Activated CD8-positive, alpha-beta memory T cell treated with anti-CD3 and anti-CD28 coated beads for 1 hour (primary cell): ENCODE data around the gene YWHAE.
"Not testable (repeated sequence)": the region's sequence is repeated elsewhere in the genome, so short reads cannot be mapped to it uniquely, and the experiment has no call there.

Source experiments
- DNase-seq, 2 donors: peaks; one replicate each; pipeline ENCODE4 v3.0.0-alpha.2; 2020; ENCODE audit warnings: low read depth in 1 of 2; ENCODE audit errors: extremely low read depth in 1 of 2

YWHAE gene

DNA sequence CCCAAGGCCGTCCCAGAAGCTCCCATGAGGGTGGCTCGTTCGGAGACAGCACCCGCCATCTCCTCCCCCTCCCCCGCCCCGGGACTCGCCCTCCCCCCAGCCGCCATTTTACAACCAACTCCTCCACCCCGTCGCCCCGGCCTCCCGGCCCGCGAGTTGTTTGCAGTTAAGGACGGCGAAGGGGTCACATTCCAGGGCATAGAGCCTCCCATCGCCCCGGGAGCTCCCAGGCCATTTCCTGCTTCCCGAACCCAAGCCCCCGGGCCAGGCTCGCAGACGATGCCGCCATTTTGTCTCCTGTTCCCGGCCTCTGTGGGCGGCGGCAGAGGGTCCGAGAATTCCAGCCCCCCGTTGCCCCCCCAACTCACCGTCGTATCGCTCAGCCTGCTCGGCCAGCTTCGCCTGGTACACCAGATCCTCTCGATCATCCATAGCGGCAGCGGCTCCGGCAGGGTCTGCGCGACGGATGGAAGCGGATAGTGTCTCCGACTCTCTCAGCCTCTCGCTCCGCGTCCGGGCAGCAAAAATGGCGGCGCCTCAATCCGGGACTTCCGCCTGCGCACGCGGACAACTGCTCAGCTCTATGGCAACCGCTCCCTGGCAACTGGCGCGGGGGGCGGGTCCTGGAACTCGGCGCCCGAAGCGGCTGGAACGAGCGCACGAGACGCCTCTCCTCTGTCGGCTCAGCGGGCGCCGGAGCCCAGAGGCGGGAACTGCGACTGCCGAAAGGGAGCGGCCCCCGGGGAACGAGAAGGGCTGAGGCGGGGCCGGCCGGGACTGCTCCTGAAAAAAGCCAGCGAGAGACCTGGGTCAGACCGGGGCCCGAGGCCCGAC is at the start of gene YWHAE:
Gene YWHAE (minus strand): TSS at position 544 of the 834 bp plus-strand sequence. CDS start 112 bp downstream, at position 432.
- peak; percentile 83 to 97 for DNase-seq

DNA sequence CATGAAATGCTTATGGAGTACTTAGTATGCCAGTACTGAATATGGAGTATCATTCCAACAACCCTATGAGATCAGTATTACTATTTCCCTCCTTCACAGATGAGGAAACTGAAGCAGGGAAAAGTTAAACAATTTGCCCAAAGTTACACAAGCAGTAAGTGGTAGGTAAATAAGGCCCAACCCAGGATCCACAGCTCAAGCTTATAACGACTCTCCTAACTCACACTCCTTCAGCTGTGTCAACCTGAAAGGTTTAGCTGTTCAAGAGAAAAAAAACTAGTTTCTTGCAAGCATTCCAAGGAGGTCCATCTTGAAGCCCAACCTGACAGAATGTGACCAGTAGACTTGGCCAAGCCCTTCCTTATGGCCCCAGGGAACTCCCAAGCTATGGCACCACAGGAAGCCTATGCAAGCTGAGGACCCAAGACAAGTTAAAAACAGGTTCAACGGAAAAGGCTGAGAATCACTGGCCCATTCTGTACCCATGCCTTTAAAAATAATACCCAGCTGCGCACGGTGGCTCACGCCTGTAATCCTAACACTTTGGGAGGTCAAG is 49.5 kb upstream of the YWHAE start:
- DNase-seq = no peak

DNA sequence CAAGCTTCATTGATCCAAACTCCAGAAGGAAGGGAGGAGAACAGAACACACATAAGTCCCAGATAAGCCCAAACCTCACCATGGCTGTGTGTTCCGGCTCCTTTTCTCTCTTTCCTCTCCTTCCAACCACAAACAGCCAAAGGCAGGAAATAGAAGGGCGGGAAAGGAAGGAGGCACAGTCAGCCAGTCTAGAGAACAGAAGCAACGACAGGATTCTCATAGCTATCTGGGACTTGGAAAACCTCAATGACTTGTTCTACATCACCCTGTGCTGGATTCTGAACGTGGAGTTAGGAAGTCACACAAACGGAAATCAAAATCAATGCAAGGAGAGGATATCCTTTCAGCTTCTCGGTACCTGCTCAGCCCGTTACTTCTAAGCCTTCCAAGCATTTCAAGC is 47.0 kb upstream of the YWHAE start:
- DNase-seq = no peak

DNA sequence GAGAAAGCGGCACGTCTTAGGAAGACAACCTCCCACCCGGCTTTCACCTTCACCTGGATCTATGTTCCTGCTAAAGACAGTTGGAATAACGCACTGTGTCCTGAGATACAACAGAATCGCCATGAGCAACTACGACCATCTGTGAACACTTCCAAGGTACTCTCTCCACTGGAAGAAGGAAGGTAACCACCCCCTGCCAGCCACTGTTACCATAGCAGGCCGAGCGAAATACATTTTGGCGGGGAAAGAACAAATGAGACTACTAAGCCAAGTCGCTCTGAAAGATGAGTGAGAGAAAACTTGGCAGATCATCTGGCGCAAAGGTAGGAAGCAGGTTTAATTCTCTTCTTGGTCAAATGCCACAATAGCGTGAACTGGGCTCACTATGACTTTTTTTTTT is 46.2 kb upstream of the YWHAE start:
- no peak for DNase-seq

DNA sequence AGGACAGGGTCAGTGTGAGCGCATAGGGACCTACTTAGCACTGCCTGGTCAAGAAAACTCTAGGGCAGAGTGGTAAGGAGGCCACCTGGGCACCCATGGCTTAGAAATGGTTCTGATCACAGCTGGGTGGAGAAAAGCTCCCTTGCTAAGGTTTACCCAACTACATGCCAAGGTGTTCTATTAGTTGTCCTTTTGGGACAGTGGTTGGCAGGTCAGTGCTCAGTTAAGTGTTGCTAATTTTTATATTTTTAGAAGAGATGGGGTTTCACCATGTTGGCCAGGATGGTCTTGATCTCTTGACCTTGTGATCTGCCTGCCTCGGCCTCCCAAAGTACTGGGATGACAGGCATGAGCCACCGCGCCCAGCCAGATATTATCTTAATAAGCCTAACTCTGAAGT is 45.7 kb upstream of the YWHAE start:
- DNase-seq = not testable (repeated sequence)

DNA sequence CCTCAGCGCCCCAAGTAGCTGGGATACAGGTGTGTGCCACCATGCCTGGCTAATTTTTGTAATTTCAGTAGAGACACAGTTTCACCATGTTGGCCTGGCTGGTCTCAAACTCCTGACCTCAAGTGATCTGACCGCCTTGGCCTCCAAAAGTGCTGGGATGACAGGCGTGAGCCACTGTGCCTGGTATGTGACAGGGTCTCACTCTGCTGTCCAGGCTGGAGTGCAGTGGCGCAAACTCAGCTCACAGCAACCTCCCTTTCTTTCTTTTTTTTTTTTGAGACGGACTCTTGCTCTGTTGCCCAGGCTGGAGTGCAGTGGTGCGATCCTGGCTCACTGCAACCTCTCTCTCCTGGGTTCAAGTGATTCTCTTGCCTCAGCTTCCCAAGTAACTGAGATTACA is 42.7 kb upstream of the YWHAE start:
- not testable (repeated sequence) for DNase-seq

DNA sequence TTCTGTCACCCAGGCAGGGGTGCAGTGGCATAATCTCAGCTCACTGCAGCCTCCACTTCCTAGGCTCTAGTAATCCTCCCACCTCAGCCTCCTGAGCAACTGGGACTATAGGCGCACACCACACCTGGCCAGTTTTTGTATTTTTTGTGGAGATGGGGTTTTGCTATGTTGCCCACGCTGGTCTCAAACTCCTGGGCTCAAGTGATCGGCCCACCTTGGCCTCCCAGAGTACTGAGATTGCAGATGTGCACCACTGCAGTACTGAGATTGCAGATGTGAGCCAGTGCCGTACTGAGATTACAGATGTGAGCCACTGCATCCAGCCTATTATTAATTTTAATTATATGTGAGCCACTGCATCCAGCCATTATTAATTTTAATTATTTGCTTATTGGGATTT is 42.2 kb upstream of the YWHAE start:
- DNase-seq = no peak

DNA sequence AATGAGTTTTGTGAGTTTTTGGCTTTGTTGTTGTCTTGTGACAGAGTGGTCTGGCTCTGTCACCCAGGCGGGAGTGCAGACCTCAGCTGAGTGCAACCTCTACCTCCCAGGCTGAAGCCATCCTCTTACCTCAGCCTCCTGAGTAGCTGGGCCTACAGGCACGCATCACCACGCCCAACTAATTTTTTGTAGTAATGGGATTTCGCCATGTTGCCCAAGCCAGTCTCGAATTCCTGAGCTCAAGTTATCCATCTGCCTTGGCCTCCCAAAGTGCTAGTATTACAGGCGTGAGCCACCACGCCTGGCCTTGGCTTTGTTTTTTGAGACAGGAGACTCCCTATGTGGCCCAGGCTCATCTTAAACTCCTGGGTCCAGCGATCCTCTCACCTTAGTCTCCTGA is 40.9 kb upstream of the YWHAE start:
- DNase-seq = no peak

DNA sequence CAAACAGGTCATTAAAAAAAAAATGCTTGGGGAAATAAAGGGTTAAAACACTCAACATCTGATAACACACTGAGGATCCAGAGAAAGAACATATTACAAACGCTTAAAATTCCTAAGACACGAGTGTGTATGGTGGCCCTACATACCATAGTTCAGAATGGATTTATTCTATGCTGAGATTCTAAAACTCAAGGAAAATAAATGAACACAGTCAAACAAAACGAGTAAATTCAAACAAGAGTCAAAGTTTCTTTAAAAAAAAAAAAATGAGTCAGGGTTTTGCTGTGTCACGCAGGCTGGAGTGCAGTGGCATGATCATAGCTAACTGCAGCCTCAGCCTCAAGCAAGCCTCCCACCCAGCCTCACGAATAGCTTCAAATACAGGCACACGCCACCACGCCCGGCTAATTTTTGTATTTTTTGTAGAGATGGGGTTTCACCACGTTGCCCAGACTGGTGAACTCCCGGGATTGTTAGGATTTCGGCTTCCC is 38.6 kb upstream of the YWHAE start:
- DNase-seq = no peak

DNA sequence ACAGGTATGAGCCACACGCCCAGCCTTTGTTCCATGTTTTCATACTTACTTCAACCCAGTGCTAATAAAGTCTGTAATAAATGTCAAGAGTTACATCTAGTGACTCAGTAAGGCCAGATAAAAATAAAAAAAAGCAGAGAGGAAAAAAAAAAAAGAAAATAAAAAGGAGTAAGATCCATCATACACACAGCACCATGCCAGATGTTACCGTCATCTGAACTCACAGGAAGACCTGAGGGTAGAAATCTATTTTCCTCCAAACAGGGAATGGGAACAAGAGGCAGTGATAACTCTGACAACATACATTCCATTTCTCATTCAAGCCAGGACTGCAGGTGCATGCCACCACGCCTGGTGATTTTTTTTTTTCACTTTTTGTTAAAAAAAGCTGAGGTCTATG is 35.3 kb upstream of the YWHAE start:
- no peak for DNase-seq

DNA sequence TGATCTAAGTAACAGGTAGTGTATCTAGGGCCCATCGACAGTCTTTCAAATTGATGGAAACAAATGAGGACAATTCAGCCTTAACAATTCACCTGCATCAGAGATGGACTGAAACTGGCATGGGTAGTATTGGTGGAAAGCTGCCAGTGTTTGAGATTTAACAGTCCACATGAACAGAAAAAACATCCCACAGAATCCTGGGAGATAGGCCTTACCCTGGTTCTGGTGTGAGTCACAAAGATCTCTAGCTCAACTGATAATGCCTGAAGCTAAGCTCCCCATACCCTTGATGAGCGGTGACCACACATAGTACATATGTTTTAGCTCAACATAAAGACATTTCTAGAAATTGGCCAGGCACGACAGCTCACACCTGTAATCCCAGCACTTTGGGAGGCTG is 34.1 kb upstream of the YWHAE start:
- no peak for DNase-seq

DNA sequence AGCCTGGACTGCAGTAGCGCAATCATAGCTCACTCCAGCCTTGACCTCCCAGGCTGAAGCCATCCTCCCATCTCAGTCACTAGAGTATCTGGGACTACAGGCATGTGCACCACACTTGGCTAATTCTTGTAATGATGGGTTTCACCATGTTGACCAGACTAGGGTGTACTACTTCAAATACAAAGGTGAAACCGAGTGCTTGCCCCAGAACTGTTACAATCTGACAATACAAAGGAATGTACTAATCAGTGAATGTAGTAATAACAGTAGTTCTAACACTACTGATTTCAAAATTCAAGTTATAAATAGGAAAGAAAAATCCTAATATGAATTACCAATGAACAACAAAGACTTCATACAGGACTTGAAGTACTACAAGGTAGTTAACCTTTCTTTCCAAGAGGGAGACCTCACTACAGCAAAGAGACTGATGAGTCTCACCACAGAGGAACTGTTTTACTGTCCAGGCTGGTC is 31.6 kb upstream of the YWHAE start:
- no peak for DNase-seq

DNA sequence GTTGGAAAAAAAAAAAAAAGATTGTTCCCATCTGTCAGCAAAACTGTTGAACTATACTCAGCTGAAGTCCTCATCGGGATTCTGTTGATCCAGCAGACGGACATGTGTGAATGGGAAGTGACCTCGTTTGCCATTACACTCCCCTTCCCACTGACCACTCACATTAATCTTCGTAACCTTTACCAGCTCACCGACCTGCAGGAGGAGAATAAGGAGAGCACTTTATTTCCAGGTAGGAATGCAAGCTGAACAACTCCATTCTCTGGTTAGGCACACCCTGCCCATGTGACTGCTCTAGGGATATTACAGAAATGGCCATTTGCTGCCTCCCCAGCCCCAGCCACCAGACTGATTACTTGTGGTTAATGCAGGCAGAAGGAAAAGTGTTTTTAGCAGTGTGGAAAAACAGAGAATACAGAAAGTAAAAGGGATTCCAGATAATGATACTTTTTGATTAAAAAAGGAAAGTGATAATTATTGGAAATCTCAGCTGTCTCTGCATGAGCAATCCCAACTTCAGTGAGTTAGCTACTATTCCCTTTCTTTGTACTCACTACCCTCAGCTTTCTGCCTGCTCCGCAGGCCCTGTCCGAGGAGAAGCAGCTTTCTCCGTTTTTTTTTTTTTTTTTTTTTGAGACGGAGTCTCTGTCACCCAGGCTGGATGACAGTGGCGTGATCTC is 23.6 kb upstream of the YWHAE start:
- DNase-seq = no peak

DNA sequence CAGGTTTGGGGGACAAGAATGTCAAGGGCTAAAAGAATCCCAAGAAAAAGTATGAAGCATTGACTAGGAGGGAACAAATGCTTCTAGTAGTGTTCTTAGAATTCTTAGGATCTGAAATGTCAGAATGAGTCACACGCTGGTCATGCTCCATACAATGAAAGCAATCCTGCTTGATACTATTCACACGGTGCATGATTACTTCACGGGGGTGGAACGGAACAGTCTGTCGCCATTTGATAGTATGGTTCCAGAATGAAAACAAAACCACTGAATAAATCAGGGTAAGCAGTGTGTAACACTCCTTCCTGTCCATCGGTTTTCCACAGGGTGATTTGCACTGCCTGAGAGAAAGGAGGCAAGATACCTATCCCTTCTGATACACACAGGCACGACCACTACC is 22.9 kb upstream of the YWHAE start:
- DNase-seq = no peak

DNA sequence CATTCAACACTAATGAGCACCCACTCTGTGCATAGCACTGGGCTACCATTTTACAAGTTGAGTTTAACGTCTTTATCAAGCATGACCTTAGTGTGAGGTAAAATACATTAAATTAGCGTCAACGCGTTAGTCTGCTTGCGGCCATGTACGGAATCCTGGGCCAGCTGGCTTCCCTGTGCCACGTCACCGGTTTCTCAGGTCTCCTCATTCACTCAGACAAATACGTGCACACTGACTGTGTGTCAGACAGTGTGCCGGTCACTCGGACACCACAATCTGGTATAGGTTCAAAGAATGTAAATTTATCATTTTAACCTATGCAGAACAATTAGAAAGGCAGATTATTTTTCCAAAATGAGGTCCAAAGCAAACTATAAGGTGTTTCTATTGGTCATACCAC is 21.4 kb upstream of the YWHAE start:
- no peak for DNase-seq

DNA sequence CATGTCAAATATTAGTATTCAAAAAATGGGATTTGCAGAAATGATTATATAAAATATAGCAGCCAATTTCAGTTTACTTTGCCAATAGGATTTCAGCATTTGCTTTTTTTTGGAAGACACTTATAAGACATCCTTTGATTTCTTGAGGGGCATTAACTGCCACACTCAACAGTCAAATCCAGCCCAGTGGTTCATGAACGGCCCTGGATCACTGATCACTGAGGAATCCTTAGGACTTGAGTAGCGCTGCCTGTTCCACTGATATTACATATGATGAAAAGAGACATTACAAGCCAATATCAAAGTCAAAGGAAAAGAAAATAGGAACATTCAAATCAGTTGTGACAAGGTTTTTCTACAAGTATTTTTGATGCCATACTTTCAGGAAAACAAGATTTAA is 21.0 kb upstream of the YWHAE start:
- DNase-seq = no peak

DNA sequence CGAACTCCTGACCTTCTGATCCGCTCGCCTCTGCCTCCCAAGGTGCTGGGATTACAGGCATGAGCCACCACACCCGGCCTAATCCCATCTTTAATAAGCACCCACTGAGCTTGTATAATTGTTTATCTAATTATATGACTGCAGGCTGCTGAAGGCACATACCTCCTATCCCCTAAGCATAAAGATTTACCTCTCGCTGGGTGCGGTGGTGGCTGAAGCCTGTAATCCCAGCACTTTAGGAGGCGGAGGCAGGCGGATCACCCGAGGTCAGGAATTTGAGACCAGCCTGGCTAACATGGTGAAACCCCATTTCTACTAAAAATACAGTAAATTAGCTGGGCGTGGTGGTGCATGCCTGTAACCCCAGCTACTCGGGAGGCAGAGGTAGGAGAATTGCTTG is 20.1 kb upstream of the YWHAE start:
- DNase-seq = no peak

DNA sequence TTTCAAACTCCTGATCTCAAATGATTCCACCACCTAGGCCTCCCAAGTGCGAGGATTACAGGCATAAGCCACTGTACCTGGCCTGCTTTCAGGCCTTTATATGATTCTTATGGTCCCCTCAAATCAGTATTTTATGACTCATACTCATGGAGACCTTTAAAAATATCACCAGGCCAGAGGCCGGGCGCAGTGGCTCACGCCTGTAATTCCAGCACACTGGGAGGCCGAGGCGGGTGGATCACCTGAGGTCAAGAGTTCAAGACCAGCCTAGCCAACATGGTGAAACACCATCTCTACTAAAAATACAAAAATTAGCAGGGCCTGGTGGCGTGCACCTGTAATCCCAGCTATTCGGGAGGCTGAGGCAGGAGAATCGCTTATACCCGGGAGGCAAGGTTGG is 18.5 kb upstream of the YWHAE start:
- DNase-seq = not testable (repeated sequence)

DNA sequence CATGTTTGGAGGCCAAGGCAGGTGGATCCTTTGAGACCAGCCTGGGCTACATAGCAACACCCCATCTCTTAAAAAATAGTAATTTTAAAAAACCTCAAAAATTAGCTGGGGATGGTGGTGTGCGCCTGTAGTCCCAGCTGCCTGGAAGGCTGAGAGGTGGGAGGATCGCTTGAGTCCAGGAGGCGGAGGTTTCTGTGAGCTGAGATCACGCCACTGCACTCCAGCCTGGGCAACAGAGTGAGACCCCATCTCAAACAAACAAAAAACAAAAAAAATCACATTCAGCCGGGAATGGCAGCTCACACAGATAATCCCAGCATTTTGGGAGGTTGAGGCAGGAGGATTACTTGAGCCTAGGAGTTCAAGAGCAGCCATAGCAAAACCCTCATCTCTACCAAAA is 16.4 kb upstream of the YWHAE start:
- DNase-seq = no peak

DNA sequence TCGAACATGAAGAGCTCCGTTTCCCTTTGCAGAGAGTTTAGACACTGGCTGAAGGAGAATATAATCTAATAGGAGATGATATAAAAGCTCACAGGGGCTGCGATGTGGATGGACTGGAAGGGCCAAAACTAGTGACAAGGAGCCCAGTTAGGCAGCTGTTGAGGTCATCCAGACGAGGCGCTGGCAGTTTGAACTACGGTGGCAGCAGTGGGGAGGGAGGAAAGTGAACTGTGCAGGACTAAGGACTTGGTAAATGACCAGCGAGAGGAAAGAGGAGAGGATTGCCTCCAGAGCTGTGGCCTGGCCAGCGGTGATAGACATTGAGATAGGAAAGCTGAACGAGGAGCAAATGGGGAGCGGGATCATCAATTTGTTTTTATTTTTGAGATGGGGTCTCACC is 14.6 kb upstream of the YWHAE start:
- no peak for DNase-seq

DNA sequence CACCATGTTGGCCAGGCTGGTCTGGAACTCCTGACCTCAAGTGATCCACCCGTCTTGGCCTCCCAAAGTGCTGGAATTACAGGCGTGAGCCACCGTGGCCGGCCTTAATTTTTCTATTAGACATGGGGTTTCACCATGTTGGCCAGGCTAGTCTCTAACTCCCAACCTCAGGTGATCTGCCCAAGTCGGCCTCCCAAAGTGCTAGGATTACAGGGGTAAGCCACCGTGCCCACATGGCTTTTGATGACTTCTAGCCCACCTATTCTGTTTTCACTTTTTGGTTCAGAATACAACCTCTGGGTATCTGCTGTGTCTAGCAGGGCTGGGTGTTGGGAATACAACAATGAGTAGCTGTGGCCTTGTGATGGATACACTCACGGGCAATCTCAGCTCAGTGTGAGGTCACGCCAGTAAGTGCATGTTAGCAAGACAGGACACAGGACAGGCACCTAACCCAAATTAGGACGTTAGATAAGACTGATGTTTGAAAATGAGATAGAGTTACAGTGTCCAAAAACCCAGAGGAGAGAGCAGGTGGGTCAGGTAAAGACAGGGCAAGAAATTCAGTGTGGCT is 14.1 kb upstream of the YWHAE start:
- no peak for DNase-seq
